AG04449 (cell line): ENCODE results near the gene TUB.

Source experiments
- CTCF ChIA-PET: fragments of 350-600 bp; formaldehyde crosslinking; extraction: SDS; loops from one replicate; lab custom pipeline; 2021; ENCODE audit warnings: antibody characterized with exemption; lab: Yijun Ruan, JAX
- POLR2A ChIA-PET: fragments of 400-600, 350-600 bp; formaldehyde crosslinking; extraction: SDS; loops from one replicate; lab custom pipeline; 2020; ENCODE audit warnings: antibody characterized with exemption, inconsistent platforms; lab: Yijun Ruan, JAX
- DNase-seq: peaks from one replicate; pipeline ENCODE4 v3.0.0-alpha.2; 2010; ENCODE audit warnings: low read depth, low spot score
- H3K4me3 ChIP-seq: 2 replicates; pipeline ENCODE4 v1.5.1; 2011; ENCODE audit warnings: low read depth, mild to moderate bottlenecking, control low read depth, low read length
- TF ChIP-seq, protein P1 (sequence below): IDR thresholded peaks from one replicate; pipeline ENCODE4 v1.5.1; 2011; ENCODE audit warnings: mild to moderate bottlenecking, moderate library complexity, low read length, control low read depth, inconsistent platforms; ENCODE audit not compliant: insufficient read depth; ENCODE audit errors: missing control alignments

The TUB gene

DNA sequence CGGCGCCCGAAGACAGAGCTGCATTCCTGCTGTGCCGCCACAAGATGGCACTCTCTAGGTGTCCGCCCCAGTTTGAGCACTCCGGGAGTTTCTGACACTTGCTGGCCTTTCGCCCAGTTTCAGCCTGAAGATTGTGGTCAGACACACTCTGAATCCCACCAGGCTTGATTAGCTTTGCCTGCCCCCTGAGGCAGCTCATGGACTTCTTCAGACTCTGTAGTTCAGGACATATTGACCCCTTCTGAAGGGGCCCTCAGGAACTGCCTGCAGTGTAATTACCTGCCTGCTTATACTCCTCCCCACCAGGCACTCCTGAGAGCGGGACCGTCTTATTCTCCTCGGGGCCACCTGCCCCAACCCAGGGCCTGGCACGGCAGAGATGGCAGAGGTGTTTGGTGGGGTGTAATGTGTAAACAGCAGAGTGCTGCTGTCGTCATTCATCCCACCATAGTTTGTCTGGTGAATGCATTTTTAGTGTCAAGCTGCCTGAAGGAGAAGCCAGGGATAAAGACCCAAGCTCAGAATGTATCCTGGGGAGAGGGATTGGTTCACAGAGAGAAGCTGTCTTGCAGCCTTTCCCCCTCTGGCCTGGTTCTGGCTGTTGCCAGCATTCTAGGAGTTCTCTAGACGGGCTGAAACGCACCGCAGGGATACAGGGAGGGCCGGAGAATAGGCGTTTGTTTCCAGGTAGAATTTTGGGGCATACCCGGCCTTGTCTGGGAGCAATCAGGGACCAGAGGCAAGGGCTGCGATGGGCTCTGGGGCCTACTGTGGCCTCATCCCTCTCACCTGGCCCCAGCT is 47.5 kb upstream of the TUB start:
- POLR2A ChIA-PET = interaction anchor here (0.9 kb wide), 1 partner anchor 65 kb away, joined by 3 read pairs; no protein-coding TSS in a partner anchor

DNA sequence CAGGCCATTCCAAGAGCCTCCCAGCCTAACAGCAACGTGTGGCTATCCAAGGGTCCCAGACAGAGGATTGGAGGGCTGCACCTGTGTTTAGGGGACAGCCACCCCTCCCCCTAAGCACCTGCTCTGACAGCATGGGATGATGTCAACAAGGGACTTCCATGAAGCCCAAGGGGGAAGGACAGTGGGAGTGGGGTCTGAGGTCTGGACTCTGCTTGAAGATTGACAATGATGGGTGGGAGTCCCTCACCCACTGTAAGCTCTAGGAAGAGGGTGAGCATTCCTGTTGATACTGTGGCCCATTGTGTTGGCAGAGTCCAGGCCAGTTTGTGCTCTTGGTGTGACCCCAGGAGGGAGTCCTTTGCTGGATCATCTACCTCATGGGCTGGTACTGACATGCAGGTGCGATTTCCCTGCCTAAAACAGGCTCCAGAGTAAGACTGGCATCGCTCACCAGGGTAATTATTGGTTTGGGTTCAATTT is 46.9 kb upstream of the TUB start:
- H3K4me3 ChIP-seq = no peak overlapping the region
- CTCF ChIA-PET = interaction anchor here (1.3 to 17.4 kb wide), 15 partner anchors 9 to 414 kb away, joined by 3 to 694 read pairs (median 34); partner anchors contain the start of gene TUB
- DNase-seq = no peak
- POLR2A ChIA-PET = no interaction called here
- TF ChIP-seq, protein P1, sequence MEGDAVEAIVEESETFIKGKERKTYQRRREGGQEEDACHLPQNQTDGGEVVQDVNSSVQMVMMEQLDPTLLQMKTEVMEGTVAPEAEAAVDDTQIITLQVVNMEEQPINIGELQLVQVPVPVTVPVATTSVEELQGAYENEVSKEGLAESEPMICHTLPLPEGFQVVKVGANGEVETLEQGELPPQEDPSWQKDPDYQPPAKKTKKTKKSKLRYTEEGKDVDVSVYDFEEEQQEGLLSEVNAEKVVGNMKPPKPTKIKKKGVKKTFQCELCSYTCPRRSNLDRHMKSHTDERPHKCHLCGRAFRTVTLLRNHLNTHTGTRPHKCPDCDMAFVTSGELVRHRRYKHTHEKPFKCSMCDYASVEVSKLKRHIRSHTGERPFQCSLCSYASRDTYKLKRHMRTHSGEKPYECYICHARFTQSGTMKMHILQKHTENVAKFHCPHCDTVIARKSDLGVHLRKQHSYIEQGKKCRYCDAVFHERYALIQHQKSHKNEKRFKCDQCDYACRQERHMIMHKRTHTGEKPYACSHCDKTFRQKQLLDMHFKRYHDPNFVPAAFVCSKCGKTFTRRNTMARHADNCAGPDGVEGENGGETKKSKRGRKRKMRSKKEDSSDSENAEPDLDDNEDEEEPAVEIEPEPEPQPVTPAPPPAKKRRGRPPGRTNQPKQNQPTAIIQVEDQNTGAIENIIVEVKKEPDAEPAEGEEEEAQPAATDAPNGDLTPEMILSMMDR = no peak

More for the DNA sequence above, 47.5 kb upstream of the TUB start:
- no peak overlapping the region for H3K4me3 ChIP-seq
- TF ChIP-seq, protein P1 = peak; percentile 90
- CTCF ChIA-PET = interaction anchor here (0.8 to 17.4 kb wide), 22 partner anchors 8 to 548 kb away, joined by 3 to 694 read pairs (median 8); partner anchors contain the start of genes EIF3F and TUB
- DNase-seq = no peak

DNA sequence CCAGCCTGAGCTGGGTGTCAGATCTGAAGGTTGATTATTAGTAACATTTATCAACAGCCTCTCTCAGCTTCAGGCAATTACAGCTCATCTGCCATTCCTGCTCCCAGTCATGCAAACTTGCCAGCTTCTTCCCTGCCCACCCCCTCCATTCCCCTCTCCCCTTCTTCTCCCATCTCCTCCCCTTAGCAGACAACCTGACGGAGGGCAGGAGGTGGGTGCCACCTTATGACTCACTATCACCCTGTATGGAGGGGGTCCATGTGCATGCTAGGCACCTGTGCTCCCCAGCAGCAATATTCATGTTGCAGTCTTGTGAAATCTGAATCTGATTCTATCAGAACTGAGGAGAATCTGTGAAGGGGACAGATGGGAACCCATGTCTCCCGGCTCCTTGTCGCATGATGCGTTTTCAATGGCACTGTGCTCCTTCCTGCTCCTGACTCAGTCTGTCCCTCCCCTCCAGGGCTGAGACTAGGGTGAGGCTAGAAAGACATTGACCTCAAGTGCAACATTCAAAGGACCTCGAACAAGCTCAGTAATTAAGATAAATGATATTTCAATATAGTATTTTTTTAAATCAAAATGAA is 46.3 kb upstream of the TUB start:
- POLR2A ChIA-PET = no interaction called here
- CTCF ChIA-PET = interaction anchor here (0.7 to 17.4 kb wide), 11 partner anchors 8 to 142 kb away, joined by 3 to 694 read pairs (median 55); partner anchors contain the start of gene TUB

DNA sequence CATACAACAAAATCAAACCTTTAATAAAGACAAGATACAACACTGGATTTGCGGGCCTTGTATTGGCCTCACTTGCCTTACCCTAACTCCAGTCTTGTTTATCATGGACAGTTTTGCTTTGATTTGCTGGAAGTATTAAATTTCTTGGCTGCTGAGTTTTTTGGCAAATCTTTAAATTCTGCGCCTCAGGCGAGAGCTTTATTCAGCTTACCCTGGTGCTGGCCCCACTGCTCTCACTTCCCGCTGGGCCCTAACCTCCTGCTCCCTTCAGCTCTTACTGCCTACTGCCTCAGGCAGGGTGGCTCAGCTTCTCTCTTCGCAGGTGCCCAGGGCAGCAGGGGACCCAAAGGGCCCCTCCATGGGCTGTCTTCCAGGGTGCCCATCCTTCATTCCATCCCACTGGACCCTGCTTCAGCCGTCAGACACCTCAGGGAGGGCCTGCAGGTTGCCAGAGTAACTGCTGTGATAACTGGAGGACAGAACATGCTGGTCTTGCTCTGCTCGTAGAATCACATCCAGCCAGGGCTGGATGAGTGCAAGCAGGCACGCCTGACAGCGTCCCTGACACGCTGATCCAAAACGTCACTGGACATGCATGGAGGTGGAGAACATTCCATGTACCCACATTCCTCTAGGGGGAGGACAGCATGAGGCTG is 45.7 kb upstream of the TUB start:
- ChIA-PET POLR2A (no interaction called here), CTCF (interaction anchor here (0.7 to 17.4 kb wide), 10 partner anchors 8 to 143 kb away, joined by 3 to 694 read pairs (median 60); partner anchors contain the start of gene TUB)
- no peak for DNase-seq
- no peak overlapping the region for H3K4me3 ChIP-seq
- TF ChIP-seq, protein P1 = no peak

More for the DNA sequence above, 46.3 kb upstream of the TUB start:
- TF ChIP-seq, protein P1 = no peak
- H3K4me3 ChIP-seq = no peak overlapping the region
- no peak for DNase-seq

DNA sequence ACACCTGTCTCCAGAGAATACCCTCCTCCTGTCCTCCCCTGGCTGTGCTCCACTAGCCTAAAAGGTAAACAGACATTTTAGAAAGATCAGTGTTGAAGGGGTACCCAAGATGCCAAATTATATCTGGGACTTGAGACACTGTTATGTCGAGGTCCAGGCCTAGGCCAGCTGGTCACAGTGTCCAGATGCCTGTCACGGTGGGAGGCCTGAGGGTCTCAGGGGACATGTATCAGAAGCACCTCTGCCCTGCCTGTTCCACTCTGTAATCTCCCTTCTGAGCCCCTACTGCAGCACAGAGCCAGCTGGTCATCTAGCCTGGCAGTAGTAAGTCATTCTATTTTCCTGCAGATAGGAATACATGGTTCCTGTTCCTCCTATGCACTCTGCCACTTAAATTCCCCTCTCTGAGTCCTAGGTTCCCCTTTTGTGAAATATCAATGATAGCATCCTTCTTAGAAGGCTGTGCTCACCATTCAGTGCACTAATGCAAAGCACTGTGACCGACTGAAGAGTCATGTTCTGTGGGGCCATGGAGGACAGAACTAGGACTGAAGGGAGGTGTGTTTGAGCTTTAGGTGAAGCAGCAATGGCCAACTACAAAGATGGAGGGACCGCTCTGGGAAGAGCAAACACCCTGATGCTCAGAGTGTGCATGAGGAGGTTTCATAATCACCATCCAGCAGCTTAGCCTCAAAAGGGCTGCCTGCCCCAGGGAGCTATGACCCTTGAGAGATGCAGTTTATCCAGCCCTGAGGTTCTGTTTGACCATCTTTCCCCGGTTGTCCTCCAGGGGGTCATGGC is 44.8 kb upstream of the TUB start:
- ChIA-PET CTCF (interaction anchor here (0.8 to 17.4 kb wide), 7 partner anchors 8 to 57 kb away, joined by 4 to 694 read pairs (median 4); partner anchors contain the start of gene TUB), POLR2A (no interaction called here)
- TF ChIP-seq, protein P1 = no peak

More for the DNA sequence above, 44.8 kb upstream of the TUB start:
- no peak overlapping the region for H3K4me3 ChIP-seq
- no peak for DNase-seq
